ENCODE data around the gene MYO1H.

MYO1H gene

GRCh38 chr12:109304485-109304884 is 43.2 kb upstream of the MYO1H start:
- H3K27ac ChIP-seq (ENCODE audit: extremely low read depth, low read depth, low read length), result no peak overlapping the region
- H3K36me3 ChIP-seq (ENCODE audit: control insufficient read depth in 2 of 2, insufficient read depth in 1 of 2, low read length in 2 of 2), result no peaks in the 10 kb centered on the region
- ChIA-PET POLR2A (no interaction called here), CTCF (no interaction called here)
- H3K4me3 ChIP-seq (ENCODE audit: low read depth, low read length), result no peak overlapping the region
- no peaks in the 10 kb centered on the region for H3K9me3 ChIP-seq (ENCODE audit: control insufficient read depth, insufficient read depth, low read depth, low read length)
- peaks cover 8% of the 10 kb centered on the region; the same call in 1 of the 2 replicates for H3K4me1 ChIP-seq (ENCODE audit: control insufficient read depth, insufficient read depth, low read length)
- TF ChIP-seq ZNF555 (tag by site-specific recombination; conservative IDR thresholded peaks at IDR 0.05), result no peak
- TF ChIP-seq EGR2 (tag by site-specific recombination; IDR thresholded peaks at IDR 0.05; ENCODE audit: low read depth), result peak; percentile 88
- TF ChIP-seq ZNF121 (tag by site-specific recombination; IDR thresholded peaks at IDR 0.05), result no peak
- TF ChIP-seq ZNF266 (tag by site-specific recombination; IDR thresholded peaks at IDR 0.05; ENCODE audit: low read depth), result no peak
- no peak for TF ChIP-seq BCL11A (tag by site-specific recombination; IDR thresholded peaks at IDR 0.05; ENCODE audit: low read depth)
- no peak for TF ChIP-seq ZNF394 (tag by site-specific recombination; IDR thresholded peaks at IDR 0.05; ENCODE audit: borderline replicate concordance)
- peak; percentile 93 for TF ChIP-seq ZNF423 (tag by site-specific recombination; IDR thresholded peaks at IDR 0.05)
- TF ChIP-seq ZIC2 (tag by site-specific recombination; IDR thresholded peaks at IDR 0.05), result no peak
- no peak for TF ChIP-seq ZBTB26 (tag by site-specific recombination; optimal IDR thresholded peaks at IDR 0.05)
- TF ChIP-seq PRDM10 (tag by site-specific recombination; IDR thresholded peaks at IDR 0.05), result peak; percentile 90
- no peak for TF ChIP-seq ZNF26 (tag by site-specific recombination; IDR thresholded peaks at IDR 0.05)
- TF ChIP-seq ZNF19 (tag by site-specific recombination; IDR thresholded peaks at IDR 0.05; ENCODE audit: low read depth), result no peak
- peak; percentile 58 for TF ChIP-seq SP2 (tag by site-specific recombination; IDR thresholded peaks at IDR 0.05)
- TF ChIP-seq TCF7L2 (IDR thresholded peaks at IDR 0.05; ENCODE audit: borderline replicate concordance, low read depth, low read length), result no peak
- TF ChIP-seq ZNF610 (tag by site-specific recombination; IDR thresholded peaks at IDR 0.05; ENCODE audit: borderline replicate concordance), result no peak
- no peak for TF ChIP-seq AEBP2 (tag by site-specific recombination; IDR thresholded peaks at IDR 0.05; ENCODE audit: borderline replicate concordance)
- TF ChIP-seq GLI4 (tag by site-specific recombination; IDR thresholded peaks at IDR 0.05), result no peak
- TF ChIP-seq ZNF670 (tag by site-specific recombination; IDR thresholded peaks at IDR 0.05; ENCODE audit: low read depth), result no peak
- 0 out of 2 replicates have a peak, but pooled peaks have one; percentile 20 for TF ChIP-seq ZNF629 (tag by site-specific recombination; IDR thresholded peaks at IDR 0.05)
- 0 out of 2 replicates have a peak, but pooled peaks have one; percentile 54 for TF ChIP-seq ZEB2 (tag by site-specific recombination; IDR thresholded peaks at IDR 0.05)
- TF ChIP-seq ZNF2 (tag by site-specific recombination; IDR thresholded peaks at IDR 0.05), result no peak
- no peak for TF ChIP-seq SETDB1 (IDR thresholded peaks at IDR 0.05; ENCODE audit: insufficient read length, low read length)
- peak; percentile 97 for TF ChIP-seq OSR2 (tag by site-specific recombination; IDR thresholded peaks at IDR 0.05)
- TF ChIP-seq FEZF1 (tag by site-specific recombination; IDR thresholded peaks at IDR 0.05), result peak; percentile 43
- no peak for TF ChIP-seq ZNF548 (tag by site-specific recombination; IDR thresholded peaks at IDR 0.05)
- peak; percentile 52; the same call in 1 of the 2 replicates for TF ChIP-seq GLIS2 (tag by site-specific recombination; IDR thresholded peaks at IDR 0.05)
- peak; percentile 91 for TF ChIP-seq KLF1 (tag by site-specific recombination; IDR thresholded peaks at IDR 0.05)
- TF ChIP-seq OVOL3 (tag by site-specific recombination; IDR thresholded peaks at IDR 0.05), result no peak
- TF ChIP-seq ZFP37 (tag by site-specific recombination; IDR thresholded peaks at IDR 0.05), result no peak
- no peak for TF ChIP-seq ZNF184 (tag by site-specific recombination; IDR thresholded peaks at IDR 0.05)
- no peak for TF ChIP-seq ZNF404 (tag by site-specific recombination; IDR thresholded peaks at IDR 0.05)
- no peak for TF ChIP-seq ZNF48 (tag by site-specific recombination; IDR thresholded peaks at IDR 0.05)
- no peak for TF ChIP-seq ZNF747 (tag by site-specific recombination; IDR thresholded peaks at IDR 0.05)
- TF ChIP-seq ZNF366 (tag by site-specific recombination; conservative IDR thresholded peaks at IDR 0.05), result 0 out of 2 replicates have a peak, but pooled peaks have one; percentile 9
